GM18870 (cell line): ENCODE measurements around the gene IL31RA.

ENCODE experiments used
- ATAC-seq: cut with Tn5 transposase; IDR thresholded peaks from one replicate; pipeline ENCODE4 v1.9.1; 2021; ENCODE audit warnings: moderate library complexity; ENCODE audit not compliant: unreplicated experiment

IL31RA gene

DNA sequence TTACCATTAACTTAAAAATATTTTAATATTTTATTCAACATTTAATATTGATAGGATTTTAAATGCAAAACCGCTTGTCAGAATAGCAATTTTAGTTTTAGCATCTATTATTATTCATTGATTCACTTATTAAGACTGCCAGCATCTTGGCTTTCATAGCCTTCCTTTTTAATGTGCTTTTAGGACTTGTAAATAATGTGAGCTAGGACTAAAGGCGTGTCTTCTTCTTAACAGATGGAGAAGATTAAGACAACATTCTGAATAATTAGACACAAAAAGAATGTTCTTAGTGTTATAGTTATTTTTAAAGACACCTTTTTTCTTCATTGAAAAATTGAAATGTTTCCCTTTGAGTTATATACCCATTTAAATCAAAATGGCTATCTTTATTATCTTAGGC, 6.9 kb downstream of the IL31RA start:
- no peak for ATAC-seq

GRCh38 chr5:55860288-55860687, 9.1 kb downstream of the IL31RA start:
- ATAC-seq = no peak

GRCh38 chr5:55860709-55861108, 9.6 kb downstream of the IL31RA start:
- ATAC-seq = no peak

DNA sequence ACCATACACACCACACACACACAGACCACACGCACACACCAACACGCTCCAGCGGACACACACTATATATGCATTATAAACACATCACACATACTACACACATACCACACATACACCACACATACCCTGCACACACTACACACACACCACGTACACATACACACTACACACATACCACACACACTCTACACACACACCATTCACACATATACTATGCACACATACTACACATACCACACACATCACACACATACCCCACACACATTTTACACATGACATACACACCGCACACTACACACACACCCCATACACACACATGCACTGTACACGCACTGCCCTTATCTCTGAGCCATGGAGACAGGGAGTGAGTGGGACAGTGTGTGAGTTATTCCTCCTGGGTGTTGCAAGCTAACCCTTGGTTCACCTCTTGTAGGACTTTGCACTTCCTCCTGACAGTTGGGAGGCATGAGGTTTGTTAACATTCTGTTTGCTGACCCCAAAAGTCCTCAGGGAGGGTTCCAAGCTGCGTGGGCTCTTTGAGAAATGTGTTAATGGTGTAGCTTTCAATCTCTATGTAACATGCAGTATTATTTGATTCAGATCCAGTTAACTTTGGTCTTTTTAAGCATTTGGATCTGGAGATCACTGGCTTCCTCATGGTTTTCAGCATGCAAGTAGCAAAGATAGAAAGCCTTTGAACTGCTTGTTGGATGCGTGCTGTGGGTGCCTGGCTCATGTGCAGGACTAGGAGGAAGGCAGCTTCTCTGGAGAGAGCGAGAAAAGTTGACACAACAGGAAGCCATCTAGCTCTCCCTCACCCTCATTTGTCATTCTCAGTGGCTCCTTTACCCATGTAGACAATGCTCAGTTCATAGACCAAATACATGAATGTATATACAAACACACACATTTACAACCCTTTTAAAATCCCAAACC, 13.7 kb downstream of the IL31RA start:
- ATAC-seq = no peak

- no peak for ATAC-seq
These were observed 14.7 kb downstream of the IL31RA start for GRCh38 chr5:55865831-55866230.

GRCh38 chr5:55866485-55866884, 15.3 kb downstream of the IL31RA start:
- ATAC-seq = no peak

DNA sequence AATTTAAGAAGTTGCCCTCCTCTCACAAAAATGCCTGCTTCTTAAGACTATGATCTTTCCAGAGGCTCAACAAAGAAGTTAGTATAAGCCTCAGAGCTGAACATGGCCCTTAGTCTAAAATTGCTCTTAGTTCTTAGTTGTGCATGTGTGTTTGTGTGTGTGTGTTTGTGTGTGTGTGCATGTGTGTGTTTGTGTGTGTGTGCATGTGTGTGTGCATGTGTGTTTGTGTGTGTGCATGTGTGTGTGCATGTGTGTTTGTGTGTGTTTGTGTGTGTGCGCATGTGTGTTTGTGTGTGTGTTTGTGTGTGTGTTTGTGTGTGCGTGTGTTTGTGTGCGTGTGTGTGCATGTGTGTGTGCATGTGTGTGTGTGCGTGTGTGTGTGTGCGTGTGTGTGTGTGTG, 15.8 kb downstream of the IL31RA start:
- no peak for ATAC-seq

DNA sequence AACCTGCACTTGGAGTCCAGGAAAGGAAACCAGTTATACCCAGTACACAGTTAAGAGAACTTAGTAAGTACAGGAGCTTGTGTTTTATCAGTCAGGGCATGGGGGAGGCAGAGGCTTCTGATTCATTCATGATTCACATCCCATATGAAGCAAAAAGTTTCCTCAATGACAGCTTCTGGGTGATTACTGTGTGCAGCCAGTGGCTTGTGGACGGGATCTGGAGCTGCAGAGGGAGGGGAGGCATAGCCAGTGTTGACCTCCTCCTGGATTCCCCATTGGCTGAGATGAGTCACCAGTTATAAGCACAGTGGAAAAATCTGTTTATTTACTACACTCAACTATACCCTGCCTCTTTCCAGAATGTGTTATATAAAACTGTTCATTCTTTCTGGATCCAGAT, 17.7 kb downstream of the IL31RA start:
- no peak for ATAC-seq

- ATAC-seq = no peak
These were observed 18.7 kb downstream of the IL31RA start for GRCh38 chr5:55869847-55870246.

DNA sequence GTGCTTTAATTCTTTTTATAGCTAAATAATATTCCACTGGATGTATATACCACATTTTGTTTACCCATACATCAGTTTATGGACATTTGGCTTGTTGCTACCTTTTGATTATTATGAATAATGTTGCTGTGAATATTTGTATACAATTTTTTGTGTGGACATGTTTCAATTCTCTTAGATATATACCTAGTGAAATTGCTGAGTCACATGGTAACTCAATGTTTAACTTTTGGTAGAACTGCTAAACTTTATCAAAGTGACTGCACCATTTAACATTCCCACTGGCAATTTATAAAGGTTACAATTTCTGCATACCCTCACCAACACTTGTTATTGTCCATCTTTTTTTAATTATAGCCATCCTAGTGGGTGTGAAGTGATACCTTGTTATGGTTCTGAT, 22.1 kb downstream of the IL31RA start:
- ATAC-seq = no peak

- ATAC-seq = no peak
These were observed 26.5 kb downstream of the IL31RA start for GRCh38 chr5:55877655-55878054.

DNA sequence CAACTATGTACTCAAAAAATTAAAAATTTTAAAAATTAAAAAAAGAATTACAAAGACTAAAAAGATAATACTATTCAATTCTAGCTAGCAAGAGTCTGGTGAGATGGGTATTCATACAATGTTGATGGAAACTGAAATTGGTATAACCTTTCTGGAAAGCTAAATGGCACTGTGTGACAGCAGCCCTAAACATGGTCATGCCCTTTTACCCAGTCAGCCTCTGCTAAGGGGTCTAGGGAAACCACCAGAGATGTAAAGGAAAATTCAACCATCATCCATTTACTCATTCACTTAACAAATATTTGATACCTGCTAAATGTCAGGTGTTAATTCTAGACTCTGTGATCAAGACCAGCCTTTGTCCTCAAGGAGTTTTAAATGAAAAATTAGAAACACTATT, 29.3 kb downstream of the IL31RA start:
- ATAC-seq = no peak

GRCh38 chr5:55885359-55885758, 34.2 kb downstream of the IL31RA start:
- ATAC-seq = no peak

DNA sequence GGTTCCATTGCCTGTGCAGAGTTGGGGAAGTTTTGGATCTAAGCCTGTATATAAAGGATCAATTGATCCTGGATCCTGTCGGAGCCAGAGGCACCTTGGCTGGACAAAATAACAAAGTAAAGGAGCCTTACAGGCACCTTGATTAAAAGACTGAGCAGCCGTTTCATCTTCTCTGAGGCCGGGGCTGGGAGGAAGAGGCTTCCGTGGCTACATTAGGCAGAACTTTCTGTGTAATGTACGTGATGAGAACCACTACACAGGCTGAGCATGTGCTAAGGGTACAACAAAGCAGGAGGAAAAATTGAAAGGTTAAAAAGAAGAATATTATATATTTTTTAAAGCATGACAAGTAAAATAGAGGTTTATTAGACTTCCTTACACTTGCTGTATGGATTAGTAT, 37.0 kb downstream of the IL31RA start:
- ATAC-seq = no peak

DNA sequence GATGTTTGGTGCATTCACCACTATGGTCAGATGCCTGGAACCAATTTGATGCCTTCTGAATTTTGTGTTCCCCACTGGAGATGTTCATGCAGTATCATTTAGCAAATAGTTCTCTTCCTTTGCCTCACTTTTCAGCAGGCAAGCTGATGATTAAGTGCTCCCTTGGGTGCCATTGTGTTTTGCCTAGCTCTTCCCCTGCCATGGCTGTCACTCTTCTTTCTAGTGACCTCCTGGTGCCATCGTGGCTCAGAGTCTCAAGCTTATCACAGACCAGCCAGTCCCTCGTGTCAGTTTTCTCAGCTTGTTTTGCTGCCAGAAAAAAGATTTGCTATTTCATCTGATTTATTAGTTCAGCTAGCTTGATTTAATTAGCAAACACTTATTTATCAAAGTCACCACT, 41.3 kb downstream of the IL31RA start:
- no peak for ATAC-seq

DNA sequence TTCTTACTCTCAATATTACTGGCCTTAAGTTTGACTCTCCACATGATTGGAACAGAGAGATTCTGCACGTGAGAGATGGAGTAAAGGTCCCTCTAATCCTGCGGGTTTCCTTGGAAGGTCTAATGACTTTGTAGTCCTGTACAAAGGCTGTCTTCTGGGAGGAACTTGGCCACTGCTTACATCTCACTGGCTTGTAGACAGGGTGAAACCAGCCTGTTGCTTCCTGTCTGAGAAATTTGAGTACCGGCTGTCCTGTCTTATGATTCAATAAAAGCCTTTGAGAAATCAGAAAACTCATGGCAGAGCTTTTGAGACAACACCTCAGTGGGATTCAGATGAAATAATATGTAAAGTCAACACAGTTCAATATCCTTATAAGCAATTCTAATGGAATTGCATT, 43.0 kb downstream of the IL31RA start:
- ATAC-seq = no peak

DNA sequence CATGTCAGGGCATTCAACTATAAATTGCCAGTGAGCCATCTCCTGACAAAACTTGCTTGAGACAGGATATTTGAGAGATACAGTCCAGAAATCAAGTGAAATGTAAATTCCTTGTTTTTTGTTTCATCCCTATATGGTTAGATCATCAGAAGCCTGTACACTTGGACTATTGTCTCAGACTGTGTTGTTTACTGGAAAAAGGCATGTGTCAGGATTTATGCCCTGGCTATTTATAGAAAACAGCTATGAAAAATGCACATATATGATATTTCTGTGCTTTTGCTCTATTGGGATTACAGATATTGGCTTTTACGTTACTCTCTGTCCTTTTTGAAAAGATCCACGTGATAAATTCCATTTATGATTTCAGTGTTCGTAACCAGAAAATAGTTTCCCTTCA, 44.2 kb downstream of the IL31RA start:
- ATAC-seq = no peak

GRCh38 chr5:55896238-55896637, 45.1 kb downstream of the IL31RA start:
- no peak for ATAC-seq

GRCh38 chr5:55896663-55897062, 45.5 kb downstream of the IL31RA start:
- ATAC-seq = no peak

- ATAC-seq = no peak
These were observed 46.2 kb downstream of the IL31RA start for GRCh38 chr5:55897206-55897894.

- ATAC-seq = no peak
These were observed 46.7 kb downstream of the IL31RA start for GRCh38 chr5:55897905-55898304.

DNA sequence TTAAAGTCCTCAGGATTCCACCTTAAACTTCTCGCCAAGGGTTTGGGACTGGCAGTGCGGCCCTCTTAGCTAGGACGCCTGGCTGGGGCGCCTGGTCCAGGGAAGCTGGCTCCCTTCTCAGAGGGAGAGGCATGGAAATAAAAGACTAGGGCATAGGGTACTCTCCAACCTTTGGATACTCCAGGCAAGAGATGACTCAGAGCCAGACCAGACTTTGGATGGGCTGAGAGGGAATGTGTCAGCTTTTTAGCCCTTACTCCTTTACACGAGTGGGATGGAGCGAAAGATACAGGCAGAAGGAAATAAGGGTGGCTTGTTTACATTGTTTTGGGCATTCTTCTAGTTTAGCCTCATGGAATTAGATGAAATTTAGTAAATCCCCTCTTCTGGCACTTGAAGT, 48.2 kb downstream of the IL31RA start:
- ATAC-seq = no peak
